GM21367 (cell line): ENCODE data around the gene SHROOM3.

Experiments
- ATAC-seq: cut with Tn5 transposase; IDR thresholded peaks from one replicate; pipeline ENCODE4 v1.9.1; 2021; ENCODE audit not compliant: unreplicated experiment

Gene SHROOM3

DNA sequence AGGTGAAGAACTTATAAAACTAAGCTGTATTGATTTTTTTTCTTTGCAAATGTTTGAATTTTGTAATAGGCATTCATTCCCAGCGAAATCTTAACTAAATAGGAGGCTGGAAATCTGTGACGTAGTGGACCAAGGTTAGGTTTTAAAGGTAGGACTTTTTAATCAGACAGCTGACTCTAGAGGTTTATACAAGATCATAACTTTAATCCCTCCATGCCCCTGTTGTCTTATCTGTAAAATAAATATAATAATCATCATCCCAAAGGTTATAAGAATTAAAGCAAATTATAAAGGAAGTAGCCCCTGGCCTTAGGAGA, 101.3 kb downstream of the SHROOM3 start:
- no peak for ATAC-seq

DNA sequence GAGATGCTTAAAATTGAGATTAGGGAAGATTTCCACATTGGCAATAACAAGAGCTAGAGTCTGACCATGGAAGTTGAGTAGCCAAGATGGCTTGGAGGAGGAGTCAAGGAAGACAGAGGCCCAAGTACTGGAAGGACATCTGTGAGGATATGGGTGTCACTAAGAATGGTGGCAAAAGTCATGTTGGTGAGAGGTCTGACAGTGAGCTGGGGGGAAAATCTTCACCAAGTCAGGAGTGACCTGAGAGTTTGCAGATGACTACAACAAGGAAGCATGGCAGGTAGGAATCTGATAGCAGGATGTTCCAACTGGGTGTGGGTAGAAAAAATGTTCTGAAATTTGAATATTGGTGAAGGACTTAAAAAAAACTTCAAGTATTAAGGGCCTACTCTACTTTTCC, 103.3 kb downstream of the SHROOM3 start:
- no peak for ATAC-seq

DNA sequence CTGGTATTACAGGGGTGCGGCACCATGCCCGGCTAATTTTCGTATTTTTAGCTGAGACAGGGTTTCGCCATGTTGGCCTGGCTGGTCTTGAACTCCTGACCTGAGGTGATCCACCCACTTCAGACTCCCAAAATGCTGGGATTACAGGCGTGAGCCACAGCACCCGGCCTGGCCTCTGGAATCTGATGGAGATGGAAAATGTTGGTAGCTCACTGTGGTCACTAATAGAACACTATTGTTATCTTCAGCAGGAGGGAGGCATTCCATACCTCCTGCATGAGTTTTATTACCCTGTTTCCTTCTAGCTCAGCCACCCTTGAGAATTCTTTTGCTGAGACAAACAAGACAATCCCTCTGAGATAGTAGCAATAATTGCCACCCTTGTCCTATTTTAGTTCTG, 105.0 kb downstream of the SHROOM3 start:
- no peak for ATAC-seq

DNA sequence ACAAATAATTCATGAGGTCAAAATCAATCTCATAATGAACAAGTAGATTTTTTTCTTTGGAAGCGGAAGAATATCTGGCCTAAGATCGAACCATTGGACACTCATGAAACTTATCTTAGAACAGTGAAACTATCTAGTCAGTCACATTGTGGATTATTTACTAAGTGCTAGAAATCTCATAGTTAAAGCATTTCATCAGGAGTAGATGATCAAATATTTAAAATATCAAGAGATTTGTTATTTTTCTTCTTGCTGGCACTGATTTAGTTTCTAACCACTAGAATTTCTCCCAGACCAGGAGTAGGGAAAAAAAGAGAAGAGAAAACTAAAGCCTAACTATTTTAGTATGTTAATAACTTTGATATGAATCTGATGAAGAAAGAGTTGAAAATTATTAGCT, 105.5 kb downstream of the SHROOM3 start:
- ATAC-seq, result no peak

- no peak for ATAC-seq
Observed at GRCh38 chr4:76543378-76543777, 108.3 kb downstream of the SHROOM3 start.

GRCh38 chr4:76544725-76545124, 109.7 kb downstream of the SHROOM3 start:
- no peak for ATAC-seq

DNA sequence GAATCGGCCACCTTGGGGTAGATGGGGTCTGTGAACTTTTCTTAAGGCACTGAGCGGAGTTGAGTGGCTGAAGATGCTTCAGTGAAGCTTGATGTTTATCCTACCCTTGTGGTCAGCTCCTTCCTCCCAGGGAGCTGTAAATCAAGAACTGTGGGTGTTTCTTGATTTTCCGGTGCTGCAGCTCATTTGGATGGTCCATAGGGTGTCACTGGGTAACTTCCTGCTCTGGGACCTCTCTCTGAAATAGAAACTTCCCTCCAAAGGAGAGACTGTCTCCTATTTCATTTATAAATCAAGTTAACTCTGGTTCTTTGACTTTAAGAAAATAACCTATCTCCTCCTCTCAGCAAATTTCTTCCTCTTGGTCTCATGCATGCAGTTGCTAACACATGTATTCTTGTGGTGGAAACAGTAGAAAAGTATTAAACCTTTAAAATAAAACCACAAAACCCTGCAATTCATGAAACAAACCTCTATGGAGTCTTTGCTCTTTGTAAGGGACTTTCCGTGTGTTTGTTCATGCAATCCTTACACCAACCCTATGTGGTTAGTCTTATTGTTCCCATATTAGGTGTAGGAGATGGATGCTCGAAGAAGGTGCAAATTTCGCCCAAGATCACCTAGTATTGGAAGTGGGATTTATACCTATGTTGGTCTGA, 110.3 kb downstream of the SHROOM3 start:
- ATAC-seq, result no peak

- ATAC-seq, result no peak
Observed at GRCh38 chr4:76546327-76546726, 111.3 kb downstream of the SHROOM3 start.

DNA sequence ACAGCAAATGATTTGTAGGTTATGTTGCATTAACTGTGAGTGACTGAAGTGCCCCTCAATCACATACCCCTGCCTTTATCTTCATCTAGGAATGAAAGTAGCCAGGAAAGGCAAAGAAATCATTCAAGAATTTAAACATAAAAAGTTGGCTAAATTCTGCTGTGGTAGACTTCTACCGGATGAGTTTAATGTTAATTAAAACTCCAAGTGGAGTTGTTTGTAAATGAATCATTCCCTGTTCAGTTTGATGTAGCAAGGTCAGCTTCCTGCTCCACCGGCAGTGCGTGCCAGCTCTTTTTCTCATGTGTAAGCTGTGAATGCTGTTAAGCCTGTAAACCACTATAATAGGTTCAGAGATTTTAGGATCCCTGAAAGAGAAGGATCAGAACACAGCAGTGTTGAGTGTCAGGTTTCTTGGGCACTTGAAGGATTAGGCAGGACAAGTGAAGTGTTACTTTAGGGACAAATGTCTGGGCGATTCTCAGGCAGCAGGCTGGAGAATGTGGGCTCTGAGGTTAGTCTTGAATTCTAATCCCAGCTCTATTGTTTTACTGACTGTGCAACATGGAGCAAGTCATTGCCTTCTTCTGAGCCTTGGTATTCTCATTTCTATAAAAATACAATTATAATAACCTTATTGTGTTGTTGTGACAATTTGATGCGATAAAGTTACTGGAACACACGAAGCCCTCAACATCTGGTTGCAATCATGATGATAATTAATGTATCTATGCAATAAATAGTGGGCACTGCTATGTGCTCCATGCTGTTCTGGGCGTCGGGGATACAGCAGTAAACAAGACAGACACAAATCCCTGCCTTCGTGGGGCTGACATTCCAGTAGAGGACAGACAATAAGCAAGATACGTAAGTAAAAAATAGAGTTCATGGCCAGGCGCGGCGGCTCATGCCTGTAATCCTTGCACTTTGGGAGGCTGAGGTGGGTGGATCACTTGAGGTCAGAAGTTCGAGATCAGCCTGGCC, 112.0 kb downstream of the SHROOM3 start:
- no peak for ATAC-seq

- no peak for ATAC-seq
Observed at GRCh38 chr4:76548704-76549103, 113.7 kb downstream of the SHROOM3 start.

- no peak for ATAC-seq
Observed at GRCh38 chr4:76549765-76550164, 114.7 kb downstream of the SHROOM3 start.

GRCh38 chr4:76550966-76551780, 116.1 kb downstream of the SHROOM3 start:
- no peak for ATAC-seq

DNA sequence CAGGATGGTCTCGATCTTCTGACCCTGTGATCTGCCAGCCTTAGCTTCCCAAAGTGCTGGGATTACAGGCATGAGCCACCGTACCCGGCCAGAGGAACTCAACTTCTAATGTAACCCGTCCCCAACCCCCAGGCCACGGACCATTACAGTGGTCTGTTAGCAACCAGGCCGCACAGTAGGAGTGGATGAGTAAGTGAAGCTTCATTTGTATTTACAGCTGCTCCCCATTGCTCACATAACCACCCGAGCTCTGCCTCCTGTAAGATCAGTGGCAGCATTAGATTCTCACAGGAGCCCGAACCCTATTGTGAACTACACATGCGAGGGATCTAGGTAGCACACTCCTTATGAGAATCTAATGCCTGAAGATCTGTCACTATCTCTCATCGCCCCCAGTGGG, 119.6 kb downstream of the SHROOM3 start:
- ATAC-seq, result no peak

DNA sequence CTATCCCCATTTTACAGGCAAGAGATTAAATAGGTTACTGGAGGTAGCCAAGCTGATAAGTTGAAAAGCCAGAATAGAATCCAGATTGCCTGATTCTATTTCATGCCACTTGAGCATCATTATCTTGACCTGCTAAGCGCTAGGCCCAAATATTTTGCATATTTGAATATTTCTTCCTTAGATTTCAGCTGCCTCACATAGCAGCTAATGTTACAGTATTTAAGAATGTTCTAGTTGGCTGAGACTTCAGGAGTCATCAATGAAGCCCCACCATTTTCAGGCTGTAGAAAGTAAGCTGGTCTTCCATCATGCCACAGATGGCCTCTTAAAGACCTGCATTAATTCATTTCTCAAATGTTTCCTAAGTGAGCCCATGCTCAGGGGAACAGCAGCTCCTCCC, 121.4 kb downstream of the SHROOM3 start:
- ATAC-seq, result no peak

- ATAC-seq, result no peak
Observed at GRCh38 chr4:76558396-76559235, 123.6 kb downstream of the SHROOM3 start.

DNA sequence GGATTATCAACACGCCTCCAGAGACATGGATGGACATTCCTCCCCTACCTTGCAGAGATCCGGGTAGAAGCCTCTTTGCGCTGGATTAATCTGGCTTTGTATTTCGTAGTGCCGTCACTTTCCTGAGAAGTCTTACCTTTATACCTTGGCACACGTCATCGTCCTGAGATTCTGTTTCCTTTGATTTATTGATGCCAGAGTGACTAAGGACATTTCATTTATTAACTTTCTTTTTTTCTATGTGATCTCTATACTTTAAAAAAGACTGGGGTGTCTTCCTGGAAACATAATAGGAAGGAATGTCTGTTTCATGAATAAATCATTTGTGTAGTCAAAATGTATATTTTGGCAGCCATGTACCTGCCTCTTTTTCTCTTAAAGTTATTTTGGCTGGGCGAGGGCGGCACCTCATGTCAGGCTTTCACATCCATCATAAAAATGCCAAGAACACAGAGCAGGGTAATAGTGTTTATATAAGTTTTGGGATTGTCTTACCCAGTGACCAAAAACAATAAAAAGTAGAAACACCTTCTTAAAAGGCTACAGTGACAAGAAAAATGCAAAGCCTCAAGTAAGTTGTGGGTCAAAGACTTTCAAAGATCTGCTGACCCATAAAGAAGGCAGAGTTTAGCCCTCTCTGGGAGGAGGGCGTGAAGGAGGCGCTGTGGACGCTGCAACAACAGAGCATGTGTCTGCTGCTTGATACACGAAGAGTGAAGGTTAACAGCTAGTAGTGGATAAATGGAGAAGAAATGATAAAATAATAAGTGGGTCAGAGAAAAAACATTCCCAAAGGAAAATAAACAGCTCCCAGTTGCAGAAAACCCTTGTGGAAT, 124.4 kb downstream of the SHROOM3 start:
- no peak for ATAC-seq

- no peak for ATAC-seq
Observed at GRCh38 chr4:76562161-76562560, 127.1 kb downstream of the SHROOM3 start.

DNA sequence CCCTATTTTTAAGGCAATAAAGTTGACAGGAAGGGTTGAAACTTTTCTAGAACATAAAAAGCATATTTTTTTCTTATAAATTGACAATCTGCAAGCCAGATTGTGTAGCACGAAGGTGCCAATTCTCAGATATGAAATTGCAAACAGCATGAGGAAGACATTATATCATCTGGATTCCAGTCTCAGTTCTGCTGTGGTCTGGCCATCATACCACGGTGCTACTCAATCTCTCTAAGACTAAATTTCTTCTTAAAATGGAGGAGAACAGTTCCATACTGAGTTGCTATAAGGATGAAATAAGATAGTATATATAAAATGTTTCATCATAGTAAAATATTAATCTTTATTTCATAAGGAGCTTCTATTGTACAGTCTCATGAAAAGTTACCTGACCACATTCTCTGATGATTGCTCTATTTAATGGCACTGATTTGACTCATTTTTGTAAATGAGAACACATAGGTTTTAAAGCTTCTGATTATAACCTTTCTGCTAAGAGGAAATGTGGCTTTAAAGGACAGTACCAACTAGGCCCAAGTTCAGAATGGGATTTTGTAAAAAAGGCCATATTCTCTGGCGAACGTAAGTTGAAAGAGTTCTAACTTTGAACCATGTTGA, 127.9 kb downstream of the SHROOM3 start:
- no peak for ATAC-seq

GRCh38 chr4:76563454-76564122, 128.6 kb downstream of the SHROOM3 start:
- no peak for ATAC-seq
